ENCODE data around the gene RBFOX1. TPM values are rescaled to one million over a fixed set of nuclear protein-coding genes. Genes with fewer than 3 reads are reported as not detected.

RBFOX1 gene
- total RNA-seq, 2 donors from 2014 or later: not detected

DNA sequence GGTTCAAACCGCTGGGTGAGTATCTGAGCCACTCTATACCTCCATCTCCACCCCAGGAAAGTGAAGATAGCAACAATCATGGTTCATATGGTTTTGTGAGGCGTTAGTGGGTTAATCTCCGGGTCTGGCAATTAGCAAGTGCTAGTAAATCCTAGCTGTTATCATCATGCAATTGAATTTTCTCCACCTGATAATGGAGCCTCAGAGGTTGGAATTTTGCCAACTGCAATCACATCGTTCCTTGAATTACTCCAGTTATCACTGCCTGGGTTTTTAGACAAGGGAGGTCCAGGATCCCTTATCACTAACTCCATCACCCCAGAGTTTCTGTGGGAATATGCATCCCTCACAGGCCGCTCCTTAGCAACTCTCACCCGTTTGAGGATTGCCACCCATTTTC, 311.5 kb downstream of the RBFOX1 start:
- no peak overlapping the region for H3K4me3 ChIP-seq
- WGBS, 2 donors: 34 to 46% methylated on average over 6 of the region's 6 CpGs
- TF ChIP-seq, protein P1, sequence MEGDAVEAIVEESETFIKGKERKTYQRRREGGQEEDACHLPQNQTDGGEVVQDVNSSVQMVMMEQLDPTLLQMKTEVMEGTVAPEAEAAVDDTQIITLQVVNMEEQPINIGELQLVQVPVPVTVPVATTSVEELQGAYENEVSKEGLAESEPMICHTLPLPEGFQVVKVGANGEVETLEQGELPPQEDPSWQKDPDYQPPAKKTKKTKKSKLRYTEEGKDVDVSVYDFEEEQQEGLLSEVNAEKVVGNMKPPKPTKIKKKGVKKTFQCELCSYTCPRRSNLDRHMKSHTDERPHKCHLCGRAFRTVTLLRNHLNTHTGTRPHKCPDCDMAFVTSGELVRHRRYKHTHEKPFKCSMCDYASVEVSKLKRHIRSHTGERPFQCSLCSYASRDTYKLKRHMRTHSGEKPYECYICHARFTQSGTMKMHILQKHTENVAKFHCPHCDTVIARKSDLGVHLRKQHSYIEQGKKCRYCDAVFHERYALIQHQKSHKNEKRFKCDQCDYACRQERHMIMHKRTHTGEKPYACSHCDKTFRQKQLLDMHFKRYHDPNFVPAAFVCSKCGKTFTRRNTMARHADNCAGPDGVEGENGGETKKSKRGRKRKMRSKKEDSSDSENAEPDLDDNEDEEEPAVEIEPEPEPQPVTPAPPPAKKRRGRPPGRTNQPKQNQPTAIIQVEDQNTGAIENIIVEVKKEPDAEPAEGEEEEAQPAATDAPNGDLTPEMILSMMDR (IDR thresholded peaks at IDR 0.05): no peak
- no peak for TF ChIP-seq POLR2A (IDR thresholded peaks at IDR 0.05)
- intact Hi-C loops (cut with DNase I): no loop called here
- H3K27me3 ChIP-seq: no peaks in the 10 kb centered on the region
- no peaks in the 10 kb centered on the region for H3K4me1 ChIP-seq
- H3K36me3 ChIP-seq (replicated peaks in 1 of 2; ENCODE audit: insufficient read depth in 1 of 2, low read depth in 2 of 2): no peaks in the 10 kb centered on the region
- no peaks in the 10 kb centered on the region for H3K9me3 ChIP-seq
- ATAC-seq (no peak), DNase-seq (no peak)
- H3K27ac ChIP-seq: no peak overlapping the region

- Histone ChIP-seq H3K9me3 (no peaks in the 10 kb centered on the region), H3K36me3 (replicated peaks in 1 of 2; ENCODE audit: insufficient read depth in 1 of 2, low read depth in 2 of 2) (no peaks in the 10 kb centered on the region), H3K4me1 (no peaks in the 10 kb centered on the region), H3K4me3 (no peak overlapping the region), H3K27ac (no peak overlapping the region), H3K27me3 (no peaks in the 10 kb centered on the region)
- WGBS, 2 donors: 49 to 55% methylated on average over 5 of the region's 5 CpGs
- DNase-seq: no peak
- no peak for ATAC-seq
- intact Hi-C loops (cut with DNase I): no loop called here
- TF ChIP-seq, protein P1 (IDR thresholded peaks at IDR 0.05): no peak
- no peak for TF ChIP-seq POLR2A (IDR thresholded peaks at IDR 0.05)
Observed at GRCh38 chr16:7644811-7645210, 312.2 kb downstream of the RBFOX1 start.

DNA sequence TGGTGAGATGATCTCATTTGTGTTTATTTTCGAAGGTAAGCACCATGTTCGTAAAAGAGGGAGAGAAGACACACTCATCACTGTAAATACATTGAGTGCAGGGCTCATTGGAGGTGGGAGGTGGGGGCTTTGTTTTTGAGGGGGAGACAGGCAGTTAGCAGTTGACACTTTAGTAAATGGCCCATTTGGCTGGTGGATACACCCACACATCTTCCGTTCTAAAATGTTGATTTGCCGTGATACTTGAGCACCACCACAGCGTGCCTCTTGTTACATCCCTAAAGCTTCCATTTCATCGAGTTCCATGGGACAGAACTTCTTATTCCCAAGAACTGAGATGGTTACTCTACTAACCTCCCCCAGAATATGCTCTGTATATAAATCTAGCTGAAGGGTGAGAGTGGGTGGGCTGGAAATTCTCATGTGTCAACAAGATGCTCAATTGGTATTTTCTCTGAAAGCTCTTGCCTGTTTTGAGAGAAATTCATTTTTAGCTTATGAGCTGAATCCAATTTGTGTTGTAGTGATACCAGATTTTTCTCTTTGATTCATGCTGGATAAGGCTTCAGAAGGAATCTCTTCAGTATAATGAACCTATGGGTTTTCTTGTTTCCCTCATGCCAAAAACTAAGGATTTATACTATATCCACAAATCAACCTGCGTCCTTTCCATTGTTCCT, 314.3 kb downstream of the RBFOX1 start:
- Histone ChIP-seq H3K27ac (no peak overlapping the region), H3K9me3 (no peaks in the 10 kb centered on the region), H3K4me1 (no peaks in the 10 kb centered on the region), H3K36me3 (replicated peaks in 1 of 2; ENCODE audit: insufficient read depth in 1 of 2, low read depth in 2 of 2) (no peaks in the 10 kb centered on the region), H3K27me3 (no peaks in the 10 kb centered on the region), H3K4me3 (no peak overlapping the region)
- WGBS, 2 donors: 54 to 62% methylated on average over 7 of the region's 7 CpGs
- no peak for DNase-seq
- no peak for TF ChIP-seq POLR2A (IDR thresholded peaks at IDR 0.05)
- TF ChIP-seq, protein P1 (IDR thresholded peaks at IDR 0.05): no peak
- no peak for ATAC-seq
- intact Hi-C loops (cut with DNase I): no loop called here

- DNase-seq (no peak), ATAC-seq (no peak)
- H3K27ac ChIP-seq: no peak overlapping the region
- TF ChIP-seq, protein P1 (IDR thresholded peaks at IDR 0.05): no peak
- 59 to 67% methylated on average over 4 of the region's 4 CpGs for WGBS, 2 donors
- intact Hi-C loops (cut with DNase I): no loop called here
- no peak overlapping the region for H3K4me3 ChIP-seq
- no peaks in the 10 kb centered on the region for H3K4me1 ChIP-seq
- H3K9me3 ChIP-seq: no peaks in the 10 kb centered on the region
- H3K27me3 ChIP-seq: no peaks in the 10 kb centered on the region
- no peaks in the 10 kb centered on the region for H3K36me3 ChIP-seq (replicated peaks in 1 of 2; ENCODE audit: insufficient read depth in 1 of 2, low read depth in 2 of 2)
Observed at GRCh38 chr16:7650431-7650830, 317.8 kb downstream of the RBFOX1 start.
